ENCODE data around the gene SSTR3.

The SSTR3 gene

GRCh38 chr22:37163575-37164504 lies 48.4 kb downstream of the SSTR3 start:
- no peak for DNase-seq

DNA sequence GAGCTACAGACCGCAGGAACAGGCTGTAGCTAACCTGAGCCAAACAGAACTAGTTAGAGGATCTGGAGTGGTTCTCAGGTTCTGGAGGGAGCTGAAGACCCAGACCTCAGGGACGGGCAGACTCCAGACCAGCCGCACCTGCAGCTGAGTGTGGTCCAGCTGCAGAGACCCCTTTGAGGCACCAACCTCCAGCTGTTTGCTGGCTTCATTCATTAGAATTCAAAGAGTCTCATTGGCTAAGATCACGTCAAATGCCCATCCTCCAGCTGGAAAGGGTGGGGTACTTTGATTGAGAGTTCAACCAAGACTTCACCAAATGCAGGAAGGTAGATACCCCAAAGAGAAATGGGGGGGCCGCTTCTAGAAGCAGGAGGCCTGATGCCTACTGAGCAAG lies 49.2 kb downstream of the SSTR3 start:
- DNase-seq, result no peak

GRCh38 chr22:37162221-37163095 lies 49.8 kb downstream of the SSTR3 start:
- DNase-seq, result no peak

- no peak for DNase-seq
Measured at GRCh38 chr22:37161443-37161842, 50.8 kb downstream of the SSTR3 start.

- DNase-seq, result no peak
Measured at GRCh38 chr22:37160027-37160426, 52.2 kb downstream of the SSTR3 start.

- DNase-seq, result no peak
Measured at GRCh38 chr22:37158963-37159290, 53.4 kb downstream of the SSTR3 start.

- no peak for DNase-seq
Measured at GRCh38 chr22:37157516-37158285, 54.6 kb downstream of the SSTR3 start.

GRCh38 chr22:37156686-37157435 lies 55.4 kb downstream of the SSTR3 start:
- no peak for DNase-seq

DNA sequence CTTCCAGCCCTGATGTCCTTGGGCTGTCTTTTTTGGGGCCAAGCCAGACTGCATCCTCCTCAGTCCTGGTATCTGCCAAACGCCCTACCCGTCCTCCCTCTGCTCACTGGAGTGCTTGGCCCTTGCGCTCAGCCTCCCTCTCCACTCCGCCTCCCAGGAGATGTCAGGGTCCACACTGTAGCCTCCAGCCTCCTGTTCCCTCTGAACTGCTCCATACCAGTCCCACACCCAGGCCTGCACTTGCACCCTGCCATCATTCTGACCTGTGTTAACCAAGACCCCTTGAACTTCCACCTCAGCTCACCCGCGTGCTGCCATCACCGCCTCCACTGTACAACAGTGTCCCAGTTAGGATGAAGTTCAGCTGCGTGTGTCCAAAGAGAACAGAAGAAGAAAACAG lies 56.3 kb downstream of the SSTR3 start:
- no peak for DNase-seq

GRCh38 chr22:37154925-37155712 lies 57.2 kb downstream of the SSTR3 start:
- no peak for DNase-seq

Data from SW 1271 (cell line).